22Rv1 (cell line): ENCODE data around the gene DNAJA2.

Source experiments
- ZFX ChIP-seq: fragments of 450-650 bp; IDR thresholded peaks from 2 replicates; pipeline ENCODE4 v1.6.1; 2017; ENCODE audit warnings: antibody characterized with exemption, borderline replicate concordance
- TF ChIP-seq, protein P1 (sequence below): fragments of 450-650 bp; IDR thresholded peaks from 2 replicates; pipeline ENCODE4 v1.5.1; 2017; ENCODE audit warnings: mild to moderate bottlenecking

DNA sequence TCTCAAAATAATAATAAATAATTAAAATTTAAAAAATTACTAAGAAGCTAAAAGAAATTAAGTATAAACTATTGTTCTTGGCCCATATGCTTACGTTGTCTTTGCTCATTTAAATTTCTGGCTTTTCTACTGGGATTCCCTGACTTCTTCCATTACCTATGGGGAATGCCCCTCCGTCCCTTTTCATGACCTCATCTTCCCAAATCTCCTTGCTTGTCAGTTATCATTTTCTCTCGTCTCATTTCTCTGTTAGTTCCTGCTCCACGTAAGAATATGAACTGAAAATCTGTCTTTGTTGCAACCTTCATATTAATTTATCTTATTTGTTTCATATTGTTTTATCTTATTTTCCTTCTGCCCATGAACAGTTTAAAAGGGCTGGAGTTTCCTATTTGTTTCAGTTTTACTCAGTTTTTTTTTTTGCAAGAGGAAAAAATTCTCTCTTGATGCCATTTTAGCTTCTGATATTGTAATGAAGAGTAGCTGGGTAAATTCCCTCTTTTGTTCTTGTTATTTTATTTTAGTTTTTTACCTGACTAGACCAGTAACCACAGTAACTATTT, 2.5 kb upstream of the DNAJA2 start:
- TF ChIP-seq, protein P1, sequence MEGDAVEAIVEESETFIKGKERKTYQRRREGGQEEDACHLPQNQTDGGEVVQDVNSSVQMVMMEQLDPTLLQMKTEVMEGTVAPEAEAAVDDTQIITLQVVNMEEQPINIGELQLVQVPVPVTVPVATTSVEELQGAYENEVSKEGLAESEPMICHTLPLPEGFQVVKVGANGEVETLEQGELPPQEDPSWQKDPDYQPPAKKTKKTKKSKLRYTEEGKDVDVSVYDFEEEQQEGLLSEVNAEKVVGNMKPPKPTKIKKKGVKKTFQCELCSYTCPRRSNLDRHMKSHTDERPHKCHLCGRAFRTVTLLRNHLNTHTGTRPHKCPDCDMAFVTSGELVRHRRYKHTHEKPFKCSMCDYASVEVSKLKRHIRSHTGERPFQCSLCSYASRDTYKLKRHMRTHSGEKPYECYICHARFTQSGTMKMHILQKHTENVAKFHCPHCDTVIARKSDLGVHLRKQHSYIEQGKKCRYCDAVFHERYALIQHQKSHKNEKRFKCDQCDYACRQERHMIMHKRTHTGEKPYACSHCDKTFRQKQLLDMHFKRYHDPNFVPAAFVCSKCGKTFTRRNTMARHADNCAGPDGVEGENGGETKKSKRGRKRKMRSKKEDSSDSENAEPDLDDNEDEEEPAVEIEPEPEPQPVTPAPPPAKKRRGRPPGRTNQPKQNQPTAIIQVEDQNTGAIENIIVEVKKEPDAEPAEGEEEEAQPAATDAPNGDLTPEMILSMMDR = no peak
- no peak for TF ChIP-seq ZFX
